ENCODE results near the gene FGF21. TPM values are rescaled to one million over a fixed set of nuclear protein-coding genes. Genes with fewer than 3 reads are reported as not detected.
A peak's percentile ranks its signal among the peaks of the same experiment; 100 is the strongest.

Gene FGF21
- total RNA-seq, 1 experiment from 2014 or later = not detected

- Mint-ChIP-seq H3K4me1 (ENCODE audit: low read depth, unreplicated experiment) (peaks cover 18% of the 10 kb centered on the region), H3K36me3 (ENCODE audit: insufficient read depth, unreplicated experiment) (peaks cover 37% of the 10 kb centered on the region), H3K27me3 (ENCODE audit: unreplicated experiment) (no peaks in the 10 kb centered on the region), H3K9me3 (ENCODE audit: low read depth, unreplicated experiment) (no peaks in the 10 kb centered on the region), H3K4me3 (ENCODE audit: low read depth, unreplicated experiment) (no peak overlapping the region), H3K27ac (ENCODE audit: unreplicated experiment) (no peak overlapping the region)
- TF ChIP-seq CTCF (IDR thresholded peaks at IDR 0.05; ENCODE audit: unreplicated experiment) = no peak
- intact Hi-C loops (cut with micrococcal nuclease; ENCODE audit: unreplicated experiment) = no loop called here
- no TSS peak for BruUV-seq (replicated peaks)
- DNase-seq = no peak
- CTCF ChIA-PET = no interaction called here
These were observed 5.0 kb upstream of the FGF21 start for GRCh38 chr19:48750351-48750750.

GRCh38 chr19:48750771-48751504 is 4.4 kb upstream of the FGF21 start:
- peaks cover 22% of the 10 kb centered on the region for H3K4me1 Mint-ChIP-seq (ENCODE audit: low read depth, unreplicated experiment)

GRCh38 chr19:48751845-48752495 is 3.4 kb upstream of the FGF21 start:
- peaks cover 30% of the 10 kb centered on the region for H3K36me3 Mint-ChIP-seq (ENCODE audit: insufficient read depth, unreplicated experiment)
- peak overlapping the region; percentile 25 for H3K27ac Mint-ChIP-seq (ENCODE audit: unreplicated experiment)
- H3K4me3 Mint-ChIP-seq (ENCODE audit: low read depth, unreplicated experiment) = peak overlapping the region; percentile 71
- no peaks in the 10 kb centered on the region for H3K9me3 Mint-ChIP-seq (ENCODE audit: low read depth, unreplicated experiment)
- intact Hi-C loops (cut with micrococcal nuclease; ENCODE audit: unreplicated experiment) = no loop called here
- H3K27me3 Mint-ChIP-seq (ENCODE audit: unreplicated experiment) = no peaks in the 10 kb centered on the region
- CTCF ChIA-PET = interaction anchor here (0.6 to 1.0 kb wide), 2 partner anchors 40 to 1620 kb away, joined by 3 to 12 read pairs; no protein-coding TSS in a partner anchor
- TF ChIP-seq CTCF (IDR thresholded peaks at IDR 0.05; ENCODE audit: unreplicated experiment) = no peak
- peaks cover 22% of the 10 kb centered on the region for H3K4me1 Mint-ChIP-seq (ENCODE audit: low read depth, unreplicated experiment)
- TSS peak; percentile 57 for BruUV-seq (replicated peaks)
- no peak for DNase-seq

More at GRCh38 chr19:48750771-48751504, 4.4 kb upstream of the FGF21 start:
- peaks cover 36% of the 10 kb centered on the region for H3K36me3 Mint-ChIP-seq (ENCODE audit: insufficient read depth, unreplicated experiment)
- H3K4me3 Mint-ChIP-seq (ENCODE audit: low read depth, unreplicated experiment) = peak overlapping the region; percentile 14
- H3K27ac Mint-ChIP-seq (ENCODE audit: unreplicated experiment) = no peak overlapping the region
- CTCF ChIA-PET = no interaction called here
- BruUV-seq (replicated peaks) = no TSS peak
- DNase-seq = no peak
- no peaks in the 10 kb centered on the region for H3K27me3 Mint-ChIP-seq (ENCODE audit: unreplicated experiment)
- no peak for TF ChIP-seq CTCF (IDR thresholded peaks at IDR 0.05; ENCODE audit: unreplicated experiment)
- H3K9me3 Mint-ChIP-seq (ENCODE audit: low read depth, unreplicated experiment) = no peaks in the 10 kb centered on the region
- intact Hi-C loops (cut with micrococcal nuclease; ENCODE audit: unreplicated experiment) = no loop called here

- intact Hi-C loops (cut with micrococcal nuclease; ENCODE audit: unreplicated experiment) = no loop called here
- peak within 1 kb of the TSS; percentile 71 for H3K4me3 Mint-ChIP-seq (ENCODE audit: low read depth, unreplicated experiment)
- H3K9me3 Mint-ChIP-seq (ENCODE audit: low read depth, unreplicated experiment) = no peaks in the 10 kb centered on the region
- peak; percentile 97 for DNase-seq
- CTCF ChIA-PET = interaction anchor here (1.0 kb wide), 1 partner anchor 40 kb away, joined by 12 read pairs; no protein-coding TSS in a partner anchor
- peaks cover 30% of the 10 kb centered on the region for H3K36me3 Mint-ChIP-seq (ENCODE audit: insufficient read depth, unreplicated experiment)
- no peaks in the 10 kb centered on the region for H3K27me3 Mint-ChIP-seq (ENCODE audit: unreplicated experiment)
- peak; percentile 38 for TF ChIP-seq CTCF (IDR thresholded peaks at IDR 0.05; ENCODE audit: unreplicated experiment)
- peak within 1 kb of the TSS; percentile 25 for H3K27ac Mint-ChIP-seq (ENCODE audit: unreplicated experiment)
- peaks cover 22% of the 10 kb centered on the region for H3K4me1 Mint-ChIP-seq (ENCODE audit: low read depth, unreplicated experiment)
- BruUV-seq (replicated peaks) = no TSS peak
These were observed 2.6 kb upstream of the FGF21 start, which contains the start of gene FUT1 for GRCh38 chr19:48752496-48753365. Gene FUT1, minus strand, starts transcription at chr19:48752641. Its CDS starts 1,360 bp downstream, at chr19:48751281.
